ENCODE data around the gene AKNA. TPM values are rescaled to one million over a fixed set of nuclear protein-coding genes. Genes with fewer than 3 reads are reported as not detected.

The AKNA gene
- total RNA-seq, 4 donors from 2014 or later, result 6.4 to 13.2 (median 8.0) TPM

GRCh38 chr9:114315723-114316363 lies 71.9 kb downstream of the AKNA start:
- no peak for TF ChIP-seq POLR2A (IDR thresholded peaks at IDR 0.05)
- TF ChIP-seq CTCF (IDR thresholded peaks at IDR 0.05), result no peak
- H3K4me3 ChIP-seq (ENCODE audit: low read depth, poor library complexity, severe bottlenecking), result no peak overlapping the region
- DNase-seq (ENCODE audit: low spot score in 2 of 2), result peak in 1 of 2 donors; percentile 26
- intact Hi-C loops (cut with DNase I; ENCODE audit: low total_unique reads), result no loop called here
- WGBS, 2 donors, result 84 to 86% methylated on average over 8 of the region's 8 CpGs

- DNase-seq (ENCODE audit: low spot score in 2 of 2), result peak in 1 of 2 donors; percentile 46
- intact Hi-C loops (cut with DNase I; ENCODE audit: low total_unique reads), result no loop called here
- TF ChIP-seq POLR2A (IDR thresholded peaks at IDR 0.05) (no peak), CTCF (IDR thresholded peaks at IDR 0.05) (no peak)
- 77% methylated on average over 8 of the region's 8 CpGs for WGBS, 2 donors
- no peak overlapping the region for H3K4me3 ChIP-seq (ENCODE audit: low read depth, poor library complexity, severe bottlenecking)
These were observed 72.7 kb downstream of the AKNA start for GRCh38 chr9:114314881-114315722.

- no peak for TF ChIP-seq POLR2A (IDR thresholded peaks at IDR 0.05)
- TF ChIP-seq CTCF (IDR thresholded peaks at IDR 0.05), result no peak
- H3K4me3 ChIP-seq (ENCODE audit: low read depth, poor library complexity, severe bottlenecking), result no peak overlapping the region
- intact Hi-C loops (cut with DNase I; ENCODE audit: low total_unique reads), result no loop called here
- WGBS, 2 donors, result 69 to 72% methylated on average over 7 of the region's 7 CpGs
- DNase-seq (ENCODE audit: low spot score in 2 of 2), result peak in 1 of 2 donors; percentile 39
These were observed 73.4 kb downstream of the AKNA start for GRCh38 chr9:114314256-114314867.

GRCh38 chr9:114313186-114313585 lies 74.6 kb downstream of the AKNA start:
- peak in 1 of 2 donors; percentile 21 for DNase-seq (ENCODE audit: low spot score in 2 of 2)
- 80 to 83% methylated on average over 8 of the region's 8 CpGs for WGBS, 2 donors
- intact Hi-C loops (cut with DNase I; ENCODE audit: low total_unique reads), result no loop called here
- no peak overlapping the region for H3K4me3 ChIP-seq (ENCODE audit: low read depth, poor library complexity, severe bottlenecking)
- TF ChIP-seq CTCF (IDR thresholded peaks at IDR 0.05), result no peak

DNA sequence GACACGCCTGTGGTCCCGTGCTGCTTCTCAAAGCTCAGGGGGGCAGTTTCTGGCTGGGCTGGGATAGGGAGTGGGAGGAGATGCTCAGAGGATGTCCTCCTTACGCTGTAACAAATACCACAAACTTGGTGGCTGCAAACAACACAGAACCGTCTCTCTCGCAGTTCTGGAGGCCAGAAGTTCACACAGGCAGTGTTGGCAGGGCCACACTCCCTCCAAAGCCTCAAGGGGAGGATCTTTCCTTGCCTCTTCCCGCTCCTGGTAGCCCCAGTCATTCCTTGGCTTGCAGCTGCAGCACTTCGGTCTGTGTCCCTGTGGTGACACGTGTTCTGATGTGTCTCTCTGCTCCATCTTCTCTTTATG lies 75.3 kb downstream of the AKNA start:
- WGBS, 2 donors, result 77 to 78% methylated on average over 8 of the region's 8 CpGs
- intact Hi-C loops (cut with DNase I; ENCODE audit: low total_unique reads), result no loop called here
- TF ChIP-seq CTCF (IDR thresholded peaks at IDR 0.05), result no peak
- no peak for TF ChIP-seq POLR2A (IDR thresholded peaks at IDR 0.05)
- no peak overlapping the region for H3K4me3 ChIP-seq (ENCODE audit: low read depth, poor library complexity, severe bottlenecking)
- peak in 1 of 2 donors; percentile 57 for DNase-seq (ENCODE audit: low spot score in 2 of 2)
